KMS-11 (cell line): ENCODE data around the gene CDK19.
"Not testable (repeated sequence)": the region's sequence is repeated elsewhere in the genome, so short reads cannot be mapped to it uniquely, and the experiment has no call there.

Experiments
- H2AFZ ChIP-seq: fragments of 200-600 bp; sonication (generic); 2 replicates; pipeline ENCODE4 v1.6.1; 2016; ENCODE audit warnings: antibody characterized with exemption, mixed run types, low read depth
- H3K27ac ChIP-seq: fragments of 200-600 bp; sonication (generic); 2 replicates; pipeline ENCODE4 v1.6.1; 2016; ENCODE audit warnings: mild to moderate bottlenecking, mixed run types
- H3K27me3 ChIP-seq: fragments of 200-600 bp; sonication (generic); 2 replicates; pipeline ENCODE4 v1.6.1; 2017; ENCODE audit warnings: mild to moderate bottlenecking, low read depth, mixed run types, moderate library complexity; ENCODE audit not compliant: insufficient read depth
- H3K36me3 ChIP-seq: fragments of 200-600 bp; sonication (generic); 2 replicates; pipeline ENCODE4 v1.6.1; 2017; ENCODE audit warnings: mild to moderate bottlenecking, mixed run types; ENCODE audit not compliant: insufficient read depth
- H3K4me1 ChIP-seq: fragments of 200-600 bp; sonication (generic); 2 replicates; pipeline ENCODE4 v1.6.1; 2016; ENCODE audit warnings: mild to moderate bottlenecking, low read depth, mixed run types; ENCODE audit not compliant: poor library complexity, severe bottlenecking
- H3K4me2 ChIP-seq: fragments of 200-600 bp; sonication (generic); 2 replicates; pipeline ENCODE4 v1.7.0; 2016; ENCODE audit warnings: mild to moderate bottlenecking, mixed run types
- H3K4me3 ChIP-seq: fragments of 200-600 bp; sonication (generic); IDR thresholded peaks from 2 replicates; pipeline ENCODE4 v1.6.1; 2017; ENCODE audit warnings: low read depth, low read length, mixed read lengths; ENCODE audit not compliant: insufficient read depth
- H3K79me2 ChIP-seq: fragments of 200-600 bp; sonication (generic); 2 replicates; pipeline ENCODE4 v1.6.1; 2016; ENCODE audit warnings: low read depth, mixed run types; ENCODE audit not compliant: insufficient read depth
- H3K9ac ChIP-seq: fragments of 200-600 bp; sonication (generic); 2 replicates; pipeline ENCODE4 v1.6.1; 2016; ENCODE audit warnings: mild to moderate bottlenecking, mixed run types
- H4K20me1 ChIP-seq: fragments of 200-600 bp; sonication (generic); 2 replicates; pipeline ENCODE4 v1.6.1; 2016; ENCODE audit warnings: mild to moderate bottlenecking, mixed run types; ENCODE audit not compliant: insufficient read depth
- CTCF ChIP-seq: fragments of 200-600 bp; sonication (generic); conservative IDR thresholded peaks from 2 replicates; pipeline ENCODE4 v1.6.1; 2017; ENCODE audit warnings: low read depth, mild to moderate bottlenecking, antibody characterized with exemption, low read length, moderate library complexity, mixed read lengths

Gene CDK19

DNA sequence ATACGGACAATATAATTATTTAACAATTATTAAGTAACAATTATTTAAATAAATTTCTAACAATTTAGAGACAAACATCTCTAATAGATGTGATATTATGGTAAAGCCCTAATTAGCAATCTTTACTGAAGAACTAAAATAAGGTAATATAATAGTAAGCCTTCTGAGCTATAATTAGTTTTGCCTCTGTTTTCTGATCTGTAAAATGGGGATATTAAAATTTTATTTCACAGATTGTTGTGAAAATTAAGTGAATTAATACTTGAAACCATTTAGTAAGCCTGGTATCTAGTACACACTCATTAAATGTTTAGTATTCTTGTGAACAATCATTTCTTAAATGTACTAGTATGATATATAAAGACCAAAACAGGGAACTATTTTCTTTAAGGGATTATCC lies 70.3 kb downstream of the CDK19 start:
- TF ChIP-seq CTCF = no peak
- no peaks in the 10 kb centered on the region for H3K4me1 ChIP-seq
- no peak overlapping the region for H3K4me3 ChIP-seq
- no peak overlapping the region for H3K9ac ChIP-seq
- H3K36me3 ChIP-seq = no peaks in the 10 kb centered on the region
- no peaks in the 10 kb centered on the region for H3K79me2 ChIP-seq
- H3K27me3 ChIP-seq = no peaks in the 10 kb centered on the region
- no peak overlapping the region for H3K4me2 ChIP-seq
- no peaks in the 10 kb centered on the region for H4K20me1 ChIP-seq
- H3K27ac ChIP-seq = no peak overlapping the region
- no peak overlapping the region for H2AFZ ChIP-seq

GRCh38 chr6:110742552-110742951 lies 72.7 kb downstream of the CDK19 start:
- H3K36me3 ChIP-seq, H3K79me2 ChIP-seq, H3K4me1 ChIP-seq, H3K27me3 ChIP-seq, H4K20me1 ChIP-seq, H3K4me3 ChIP-seq, H3K4me2 ChIP-seq, H3K27ac ChIP-seq, H2AFZ ChIP-seq, H3K9ac ChIP-seq: not testable (repeated sequence)

GRCh38 chr6:110741517-110741916 lies 73.8 kb downstream of the CDK19 start:
- no peaks in the 10 kb centered on the region for H3K79me2 ChIP-seq
- no peaks in the 10 kb centered on the region for H4K20me1 ChIP-seq
- H3K4me2 ChIP-seq = no peak overlapping the region
- H3K4me3 ChIP-seq = no peak overlapping the region
- no peak overlapping the region for H2AFZ ChIP-seq
- TF ChIP-seq CTCF = no peak
- H3K4me1 ChIP-seq = no peaks in the 10 kb centered on the region
- H3K27ac ChIP-seq = no peak overlapping the region
- no peaks in the 10 kb centered on the region for H3K36me3 ChIP-seq
- no peak overlapping the region for H3K9ac ChIP-seq
- no peaks in the 10 kb centered on the region for H3K27me3 ChIP-seq

DNA sequence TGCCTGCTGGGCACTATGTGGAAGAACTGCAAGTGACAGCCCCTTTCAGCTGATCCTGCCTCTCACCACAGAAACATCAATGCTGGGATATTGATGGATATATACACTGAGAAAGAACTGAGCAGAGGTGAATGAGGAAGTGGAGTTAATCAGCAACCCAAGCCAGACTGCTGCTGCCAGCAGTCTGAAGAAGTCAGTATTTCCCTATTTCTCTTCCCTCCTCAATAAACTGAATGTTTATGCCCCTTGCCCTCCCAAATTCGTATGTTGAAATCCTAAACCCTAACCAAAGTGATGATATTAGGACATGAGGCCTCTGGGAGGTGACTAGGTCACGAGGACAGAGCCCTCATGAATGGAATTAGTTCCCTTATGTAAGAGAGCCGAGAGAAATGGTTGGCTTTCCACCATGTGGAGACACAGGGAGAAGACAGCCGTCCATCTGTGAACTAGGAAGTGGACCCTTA lies 76.3 kb downstream of the CDK19 start:
- TF ChIP-seq CTCF = no peak
- no peak overlapping the region for H3K4me3 ChIP-seq
- H3K27me3 ChIP-seq = no peaks in the 10 kb centered on the region
- H4K20me1 ChIP-seq = no peaks in the 10 kb centered on the region
- no peak overlapping the region for H3K4me2 ChIP-seq
- no peak overlapping the region for H2AFZ ChIP-seq
- H3K9ac ChIP-seq = no peak overlapping the region
- no peaks in the 10 kb centered on the region for H3K4me1 ChIP-seq
- no peaks in the 10 kb centered on the region for H3K79me2 ChIP-seq
- H3K36me3 ChIP-seq = no peaks in the 10 kb centered on the region
- no peak overlapping the region for H3K27ac ChIP-seq

DNA sequence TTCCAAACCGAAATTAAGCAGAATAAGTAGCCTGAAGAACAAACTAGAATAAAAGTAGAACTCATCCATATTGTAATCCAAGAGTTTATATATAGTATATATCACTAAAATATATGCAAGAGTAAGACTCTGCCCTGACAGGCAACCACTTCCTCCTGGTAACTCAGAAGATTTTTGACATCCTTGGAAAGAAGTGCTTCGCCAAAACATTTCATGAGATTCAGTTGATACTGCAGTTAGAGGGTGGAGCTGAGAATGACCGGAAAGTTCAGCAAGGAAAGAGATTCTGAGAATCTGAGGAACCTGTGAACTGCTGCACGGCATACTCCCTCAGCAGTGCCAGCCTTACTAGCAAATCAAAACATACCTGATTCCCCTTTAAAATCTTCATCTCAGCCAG lies 79.6 kb downstream of the CDK19 start:
- H3K79me2 ChIP-seq = no peaks in the 10 kb centered on the region
- TF ChIP-seq CTCF = no peak
- no peak overlapping the region for H3K9ac ChIP-seq
- no peak overlapping the region for H3K4me2 ChIP-seq
- no peaks in the 10 kb centered on the region for H4K20me1 ChIP-seq
- no peak overlapping the region for H3K27ac ChIP-seq
- no peaks in the 10 kb centered on the region for H3K36me3 ChIP-seq
- H3K4me3 ChIP-seq = no peak overlapping the region
- H3K4me1 ChIP-seq = no peaks in the 10 kb centered on the region
- no peak overlapping the region for H2AFZ ChIP-seq
- H3K27me3 ChIP-seq = no peaks in the 10 kb centered on the region
